HG03342 (cell line): ENCODE data around the gene SENP6.
"Not testable (repeated sequence)": the region's sequence is repeated elsewhere in the genome, so short reads cannot be mapped to it uniquely, and the experiment has no call there.

Experiments used
- ATAC-seq: cut with Tn5 transposase; IDR thresholded peaks from one replicate; pipeline ENCODE4 v1.9.1; 2021; ENCODE audit warnings: mild to moderate bottlenecking, moderate library complexity; ENCODE audit not compliant: unreplicated experiment

The SENP6 gene

GRCh38 chr6:75601304-75602245 is at the start of gene SENP6:
Gene SENP6, plus strand, starts transcription at chr6:75601880. Its CDS starts 645 bp downstream, at chr6:75602525.
- peak; percentile 61 for ATAC-seq

- ATAC-seq, result no peak
These were observed 45.4 kb upstream of the SENP6 start for GRCh38 chr6:75556240-75556639.

- ATAC-seq, result no peak
These were observed 44.6 kb upstream of the SENP6 start for GRCh38 chr6:75557068-75557467.

- peak; percentile 97 for ATAC-seq
These were observed 38.6 kb upstream of the SENP6 start for GRCh38 chr6:75563032-75563431.

GRCh38 chr6:75566137-75566767 is 35.4 kb upstream of the SENP6 start:
- no peak for ATAC-seq

- no peak for ATAC-seq
These were observed 33.6 kb upstream of the SENP6 start for GRCh38 chr6:75568100-75568499.

GRCh38 chr6:75568965-75569364 is 32.7 kb upstream of the SENP6 start:
- ATAC-seq, result no peak

GRCh38 chr6:75570671-75571070 is 31.0 kb upstream of the SENP6 start:
- not testable (repeated sequence) for ATAC-seq

- ATAC-seq, result no peak
These were observed 29.6 kb upstream of the SENP6 start for GRCh38 chr6:75572072-75572471.

GRCh38 chr6:75579951-75580350 is 21.7 kb upstream of the SENP6 start:
- ATAC-seq, result peak; percentile 72

GRCh38 chr6:75581231-75581630 is 20.4 kb upstream of the SENP6 start:
- no peak for ATAC-seq

GRCh38 chr6:75584552-75584951 is 17.1 kb upstream of the SENP6 start:
- not testable (repeated sequence) for ATAC-seq

- no peak for ATAC-seq
These were observed 12.7 kb upstream of the SENP6 start for GRCh38 chr6:75588948-75589347.

- no peak for ATAC-seq
These were observed 11.3 kb upstream of the SENP6 start for GRCh38 chr6:75590370-75590769.

GRCh38 chr6:75596380-75596779 is 5.3 kb upstream of the SENP6 start:
- not testable (repeated sequence) for ATAC-seq

GRCh38 chr6:75600768-75601167 is 912 bp upstream of the SENP6 start:
- no peak for ATAC-seq

- peak; percentile 31 for ATAC-seq
These were observed 796 bp downstream of the SENP6 start for GRCh38 chr6:75602246-75603105.

- ATAC-seq, result no peak
These were observed 1.4 kb downstream of the SENP6 start for GRCh38 chr6:75603106-75603420.

GRCh38 chr6:75604294-75604693 is 2.6 kb downstream of the SENP6 start:
- no peak for ATAC-seq

GRCh38 chr6:75605635-75606034 is 4.0 kb downstream of the SENP6 start:
- no peak for ATAC-seq

GRCh38 chr6:75608304-75608703 is 6.6 kb downstream of the SENP6 start:
- ATAC-seq, result no peak
